ENCODE data around the gene DOCK4.

DOCK4 gene

GRCh38 chr7:112001091-112001826 lies 204.9 kb downstream of the DOCK4 start:
- no peak for DNase-seq

GRCh38 chr7:111998326-111998725 lies 207.9 kb downstream of the DOCK4 start:
- no peak for DNase-seq

GRCh38 chr7:111997546-111997945 lies 208.7 kb downstream of the DOCK4 start:
- no peak for DNase-seq

- no peak for DNase-seq
Observed at GRCh38 chr7:111992601-111993000, 213.6 kb downstream of the DOCK4 start.

- DNase-seq: no peak
Observed at GRCh38 chr7:111990643-111991042, 215.6 kb downstream of the DOCK4 start.

- no peak for DNase-seq
Observed at GRCh38 chr7:111987886-111988285, 218.3 kb downstream of the DOCK4 start.

- no peak for DNase-seq
Observed at GRCh38 chr7:111987115-111987826, 218.9 kb downstream of the DOCK4 start.

GRCh38 chr7:111986601-111987000 lies 219.6 kb downstream of the DOCK4 start:
- no peak for DNase-seq

GRCh38 chr7:111985798-111986197 lies 220.4 kb downstream of the DOCK4 start:
- DNase-seq: no peak

GRCh38 chr7:111982804-111983203 lies 223.4 kb downstream of the DOCK4 start:
- DNase-seq: no peak

- no peak for DNase-seq
Observed at GRCh38 chr7:111982133-111982532, 224.1 kb downstream of the DOCK4 start.

- DNase-seq: peak; percentile 20
Observed at GRCh38 chr7:111980725-111981124, 225.5 kb downstream of the DOCK4 start.

GRCh38 chr7:111975346-111975745 lies 230.9 kb downstream of the DOCK4 start:
- no peak for DNase-seq

GRCh38 chr7:111960984-111961383 lies 245.2 kb downstream of the DOCK4 start:
- DNase-seq: no peak

- DNase-seq: peak; percentile 64
Observed at GRCh38 chr7:111958896-111959295, 247.3 kb downstream of the DOCK4 start.

GRCh38 chr7:111958431-111958830 lies 247.8 kb downstream of the DOCK4 start:
- DNase-seq: no peak

GRCh38 chr7:111955616-111956015 lies 250.6 kb downstream of the DOCK4 start:
- no peak for DNase-seq

- no peak for DNase-seq
Observed at GRCh38 chr7:111954474-111955381, 251.5 kb downstream of the DOCK4 start.

GRCh38 chr7:111954056-111954455 lies 252.1 kb downstream of the DOCK4 start:
- no peak for DNase-seq

GRCh38 chr7:111953611-111954010 lies 252.6 kb downstream of the DOCK4 start:
- DNase-seq: peak; percentile 62

GRCh38 chr7:111952783-111953182 lies 253.4 kb downstream of the DOCK4 start:
- no peak for DNase-seq

GRCh38 chr7:111951052-111951451 lies 255.1 kb downstream of the DOCK4 start:
- no peak for DNase-seq

GRCh38 chr7:111942450-111943081 lies 263.6 kb downstream of the DOCK4 start:
- no peak for DNase-seq

All from NCI-H2171 (cell line).